Calu3 (cell line): ENCODE measurements around the gene ATG16L2. TPM values are rescaled to one million over a fixed set of nuclear protein-coding genes. Genes with fewer than 3 reads are reported as not detected.
"Not testable (repeated sequence)": the region's sequence is repeated elsewhere in the genome, so short reads cannot be mapped to it uniquely, and the experiment has no call there.

ENCODE experiments used
- BruUV-seq: library from RNA; stranded (reverse); fragments of 400-500 nt; replicated peaks from 2 replicates; lab custom pipeline; 2021; lab: Mats Ljungman, UMichigan
- CTCF ChIA-PET: fragments of 300-600 bp; sonication (Branson Sonifier 250); formaldehyde crosslinking; loops from one replicate; lab custom pipeline; 2022; ENCODE audit warnings: antibody characterized with exemption; lab: Charles Lee
- DNase-seq: peaks from one replicate; pipeline ENCODE4 v3.0.0; 2022
- H3K27ac Mint-ChIP-seq: one replicate; pipeline ENCODE4 v1.8.0; 2022; ENCODE audit warnings: mixed read lengths; ENCODE audit not compliant: unreplicated experiment
- H3K27me3 Mint-ChIP-seq: one replicate; pipeline ENCODE4 v1.8.0; 2022; ENCODE audit warnings: mixed read lengths; ENCODE audit not compliant: unreplicated experiment
- H3K36me3 Mint-ChIP-seq: one replicate; pipeline ENCODE4 v1.8.0; 2022; ENCODE audit warnings: mild to moderate bottlenecking, moderate library complexity, mixed read lengths; ENCODE audit not compliant: insufficient read depth, unreplicated experiment
- H3K4me1 Mint-ChIP-seq: one replicate; pipeline ENCODE4 v1.8.0; 2022; ENCODE audit warnings: mild to moderate bottlenecking, low read depth, mixed read lengths; ENCODE audit not compliant: unreplicated experiment
- H3K4me3 Mint-ChIP-seq: one replicate; pipeline ENCODE4 v1.8.0; 2022; ENCODE audit warnings: mild to moderate bottlenecking, low read depth, moderate library complexity, mixed read lengths; ENCODE audit not compliant: unreplicated experiment
- H3K9me3 Mint-ChIP-seq: one replicate; pipeline ENCODE4 v1.8.0; 2022; ENCODE audit warnings: low read depth, mixed read lengths; ENCODE audit not compliant: unreplicated experiment
- intact Hi-C: fragments of 100-400 bp; cut with micrococcal nuclease; formaldehyde crosslinking; loops from one replicate; pipeline ENCODE4 v1.10.0; 2022; ENCODE audit not compliant: unreplicated experiment
- total RNA-seq: library from RNA; stranded (reverse); gene quantifications from 2 replicates; pipeline ENCODE4 v1.2.3, GENCODE V29; 2022
- TF ChIP-seq, protein P1 (sequence below): fragments of 200-600 bp; IDR thresholded peaks from one replicate; pipeline ENCODE4 v1.8.0; 2022; ENCODE audit warnings: antibody characterized with exemption; ENCODE audit not compliant: unreplicated experiment

Gene ATG16L2
- total RNA-seq, 1 experiment from 2014 or later: 28.7 TPM

DNA sequence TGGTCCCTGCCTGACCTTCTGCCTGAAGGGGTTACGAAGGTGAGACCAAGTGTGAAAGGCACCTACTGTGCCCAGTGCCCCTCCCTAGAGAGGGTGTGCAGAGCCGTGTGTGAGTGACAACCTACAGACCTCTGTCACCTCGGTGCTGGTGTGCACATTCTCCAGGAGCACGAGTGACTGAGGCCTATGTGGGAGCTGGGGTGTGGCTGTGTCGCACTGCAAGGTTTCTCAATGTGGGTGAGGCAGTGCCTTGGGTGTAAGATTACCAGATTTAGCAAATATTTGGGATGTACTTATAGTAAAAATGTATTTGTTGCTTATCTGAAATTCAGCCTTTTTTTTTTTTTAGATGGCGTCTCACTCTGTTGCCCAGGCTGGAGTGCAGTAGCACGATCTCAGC, 26.0 kb upstream of the ATG16L2 start:
- no peak overlapping the region for H3K27ac Mint-ChIP-seq
- intact Hi-C loops: no loop called here
- H3K27me3 Mint-ChIP-seq: no peaks in the 10 kb centered on the region
- no peaks in the 10 kb centered on the region for H3K36me3 Mint-ChIP-seq
- no peak overlapping the region for H3K4me3 Mint-ChIP-seq
- H3K4me1 Mint-ChIP-seq: peaks cover 10% of the 10 kb centered on the region
- CTCF ChIA-PET: no interaction called here
- no peak for DNase-seq
- H3K9me3 Mint-ChIP-seq: no peaks in the 10 kb centered on the region
- BruUV-seq: no TSS peak
- TF ChIP-seq, protein P1, sequence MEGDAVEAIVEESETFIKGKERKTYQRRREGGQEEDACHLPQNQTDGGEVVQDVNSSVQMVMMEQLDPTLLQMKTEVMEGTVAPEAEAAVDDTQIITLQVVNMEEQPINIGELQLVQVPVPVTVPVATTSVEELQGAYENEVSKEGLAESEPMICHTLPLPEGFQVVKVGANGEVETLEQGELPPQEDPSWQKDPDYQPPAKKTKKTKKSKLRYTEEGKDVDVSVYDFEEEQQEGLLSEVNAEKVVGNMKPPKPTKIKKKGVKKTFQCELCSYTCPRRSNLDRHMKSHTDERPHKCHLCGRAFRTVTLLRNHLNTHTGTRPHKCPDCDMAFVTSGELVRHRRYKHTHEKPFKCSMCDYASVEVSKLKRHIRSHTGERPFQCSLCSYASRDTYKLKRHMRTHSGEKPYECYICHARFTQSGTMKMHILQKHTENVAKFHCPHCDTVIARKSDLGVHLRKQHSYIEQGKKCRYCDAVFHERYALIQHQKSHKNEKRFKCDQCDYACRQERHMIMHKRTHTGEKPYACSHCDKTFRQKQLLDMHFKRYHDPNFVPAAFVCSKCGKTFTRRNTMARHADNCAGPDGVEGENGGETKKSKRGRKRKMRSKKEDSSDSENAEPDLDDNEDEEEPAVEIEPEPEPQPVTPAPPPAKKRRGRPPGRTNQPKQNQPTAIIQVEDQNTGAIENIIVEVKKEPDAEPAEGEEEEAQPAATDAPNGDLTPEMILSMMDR: no peak

DNA sequence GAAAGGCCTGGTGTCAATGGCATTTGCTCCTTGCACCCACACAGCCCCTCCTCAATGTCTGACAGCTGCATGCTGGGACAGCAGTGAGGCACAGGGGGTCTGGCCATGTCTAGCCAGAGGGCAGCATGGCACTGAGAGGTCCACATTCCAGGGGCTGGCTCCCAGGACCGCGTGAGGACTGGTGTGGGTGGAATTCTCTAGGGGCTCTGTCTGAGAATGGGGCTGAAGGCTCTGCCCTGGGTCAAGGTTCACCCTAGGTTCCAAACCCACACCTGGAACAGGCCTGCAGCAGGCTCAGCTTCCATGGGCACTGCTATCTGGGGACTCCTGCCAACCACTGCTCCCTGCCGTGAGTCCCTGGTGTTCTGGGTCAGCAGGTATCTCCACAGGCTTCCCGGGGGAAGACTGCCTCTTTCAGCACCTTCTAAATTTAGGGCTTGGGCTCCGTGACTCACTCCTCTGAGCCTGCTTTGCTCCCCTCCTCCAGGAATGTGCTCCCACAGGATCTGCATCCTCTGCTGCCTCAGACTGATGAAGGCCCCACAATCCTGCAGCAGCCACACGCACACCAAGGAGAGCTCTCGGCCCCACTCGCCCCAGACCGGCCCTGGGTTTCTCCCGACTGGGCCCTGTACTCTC, 24.6 kb upstream of the ATG16L2 start:
- DNase-seq: no peak
- Mint-ChIP-seq H3K4me1 (peaks cover 24% of the 10 kb centered on the region), H3K36me3 (peaks cover 7% of the 10 kb centered on the region), H3K27ac (no peak overlapping the region), H3K9me3 (no peaks in the 10 kb centered on the region), H3K27me3 (no peaks in the 10 kb centered on the region), H3K4me3 (no peak overlapping the region)
- TF ChIP-seq, protein P1: no peak
- CTCF ChIA-PET: interaction anchor here (0.8 kb wide), 1 partner anchor 64 kb away, joined by 3 read pairs; no protein-coding TSS in a partner anchor
- intact Hi-C loops: no loop called here
- no TSS peak for BruUV-seq

DNA sequence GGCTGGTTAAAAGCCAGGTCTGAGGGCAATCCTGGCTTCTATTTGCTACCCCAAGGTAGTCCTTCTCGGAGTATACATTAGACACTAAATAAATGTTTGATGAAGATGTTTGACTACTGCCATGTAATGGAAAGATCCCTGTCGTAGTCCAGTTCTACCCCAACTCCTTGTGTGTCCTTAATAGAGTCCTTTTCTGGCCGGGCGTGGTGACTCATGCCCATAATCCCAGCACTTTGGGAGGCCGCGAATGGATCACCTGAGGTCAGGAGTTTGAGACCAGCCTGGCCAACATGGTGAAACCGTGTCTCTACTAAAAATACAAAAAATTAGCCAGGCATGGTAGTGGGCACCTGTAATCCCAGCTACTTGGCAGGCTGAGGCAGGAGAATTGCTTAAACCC, 23.0 kb upstream of the ATG16L2 start:
- H3K27me3 Mint-ChIP-seq, intact Hi-C loops, H3K36me3 Mint-ChIP-seq, CTCF ChIA-PET, BruUV-seq, H3K4me3 Mint-ChIP-seq, H3K9me3 Mint-ChIP-seq, H3K27ac Mint-ChIP-seq, DNase-seq: not testable (repeated sequence)
- peaks cover 26% of the 10 kb centered on the region for H3K4me1 Mint-ChIP-seq

DNA sequence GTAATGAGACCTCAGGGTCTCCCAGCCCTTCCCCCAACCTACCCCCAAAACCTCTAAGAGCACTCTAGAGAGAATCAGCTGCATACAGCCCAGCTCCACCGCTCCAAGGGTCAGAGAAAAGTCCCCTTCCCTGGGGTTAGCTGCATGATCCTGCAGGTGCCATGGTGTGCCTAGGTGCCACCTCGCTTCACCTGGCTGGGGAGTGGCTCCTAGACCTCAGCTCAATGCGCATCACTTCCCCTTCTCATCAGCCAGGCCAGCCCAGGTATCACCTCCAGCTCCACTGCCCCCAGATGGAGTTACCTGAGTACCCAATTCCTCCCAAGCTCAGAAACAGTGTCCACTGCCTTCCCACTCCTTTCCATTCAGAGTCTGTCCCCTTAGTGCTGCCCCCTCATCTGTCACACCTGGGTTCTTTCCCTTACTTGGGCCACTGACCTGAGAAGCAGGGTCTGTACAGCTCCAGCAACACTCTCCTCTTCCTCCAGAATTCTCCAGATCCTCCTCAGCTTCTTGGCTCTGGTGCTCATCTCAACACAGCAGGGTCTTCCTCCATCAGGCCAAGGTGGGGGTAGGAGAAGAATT, 21.7 kb upstream of the ATG16L2 start:
- CTCF ChIA-PET: interaction anchor here (2.6 to 2.7 kb wide), 2 partner anchors 11 to 67 kb away, joined by 15 to 48 read pairs; no protein-coding TSS in a partner anchor
- no peak overlapping the region for H3K27ac Mint-ChIP-seq
- peaks cover 7% of the 10 kb centered on the region for H3K36me3 Mint-ChIP-seq
- TF ChIP-seq, protein P1: no peak
- intact Hi-C loops: loop anchor here (1.0 kb wide), 1 partner anchor 67 kb away; no protein-coding TSS in a partner anchor
- H3K9me3 Mint-ChIP-seq: no peaks in the 10 kb centered on the region
- peaks cover 26% of the 10 kb centered on the region for H3K4me1 Mint-ChIP-seq
- no peak for DNase-seq
- BruUV-seq: no TSS peak
- no peaks in the 10 kb centered on the region for H3K27me3 Mint-ChIP-seq
- H3K4me3 Mint-ChIP-seq: no peak overlapping the region
